Left hindlimb (tissue), 1 donor: ENCODE measurements around the gene MYLK.
"Not testable (repeated sequence)": the region's sequence is repeated elsewhere in the genome, so short reads cannot be mapped to it uniquely, and the experiment has no call there.

Source experiments
- DNase-seq: peaks from one replicate; pipeline ENCODE4 v3.0.0-alpha.2; 2018

MYLK gene

DNA sequence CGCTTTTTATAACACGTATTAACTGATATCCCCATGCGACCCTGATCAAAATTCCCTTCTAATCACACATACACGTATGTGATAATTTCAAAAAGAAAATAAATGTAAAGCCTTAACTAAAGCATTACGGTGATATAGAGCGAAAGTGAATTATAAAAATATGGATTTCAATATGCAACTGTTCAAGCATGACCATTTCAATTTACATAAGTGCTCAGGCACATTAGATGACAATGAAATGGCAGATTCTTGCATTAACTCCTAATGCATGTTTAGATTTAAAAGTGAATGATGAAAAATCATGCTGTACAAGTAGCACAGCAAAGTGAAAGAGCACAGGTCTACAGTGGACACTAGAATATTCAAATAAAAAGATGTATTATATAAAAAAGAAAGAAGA lies 140.1 kb downstream of the MYLK start:
- no peak for DNase-seq

DNA sequence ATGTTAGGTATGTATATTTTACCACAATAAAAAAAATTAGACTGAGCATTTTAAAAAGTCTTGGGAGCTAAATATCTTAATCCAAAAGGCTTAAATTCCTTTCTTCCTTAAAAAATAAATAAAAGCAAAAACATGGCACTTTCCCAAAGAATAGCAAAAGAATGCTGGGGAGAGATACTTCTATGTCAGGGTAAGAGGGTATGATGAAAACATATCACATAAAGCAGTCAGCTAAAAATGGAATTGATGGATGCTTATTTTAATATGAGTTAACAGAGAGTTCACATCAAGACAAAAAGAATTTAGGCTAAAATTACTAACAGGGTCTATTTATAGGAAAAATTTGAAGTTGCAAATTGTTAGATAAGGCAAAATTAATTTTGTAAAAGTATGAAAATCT lies 141.0 kb downstream of the MYLK start:
- DNase-seq: no peak

DNA sequence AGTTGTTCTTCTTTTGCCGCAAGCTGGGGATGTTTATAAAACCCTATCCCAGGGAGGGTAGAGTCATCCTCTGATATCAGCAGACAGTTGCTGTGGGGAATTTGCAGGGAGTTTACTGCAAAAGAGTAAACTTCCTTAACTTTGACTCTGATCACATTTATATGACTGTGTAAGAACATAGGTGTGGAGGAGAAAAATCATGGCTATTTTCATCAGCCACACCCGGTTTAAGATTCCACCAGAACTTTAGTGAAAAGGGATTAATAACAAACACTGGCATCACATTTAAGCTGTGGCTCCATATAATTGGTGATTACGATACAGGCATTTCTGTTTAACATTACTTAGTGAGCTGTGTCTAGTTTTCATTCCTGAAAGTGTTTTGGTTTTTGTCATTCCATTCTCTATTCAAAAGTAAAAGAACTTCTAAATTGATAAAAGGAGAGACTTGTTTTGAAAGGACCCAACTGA lies 143.1 kb downstream of the MYLK start:
- no peak for DNase-seq

DNA sequence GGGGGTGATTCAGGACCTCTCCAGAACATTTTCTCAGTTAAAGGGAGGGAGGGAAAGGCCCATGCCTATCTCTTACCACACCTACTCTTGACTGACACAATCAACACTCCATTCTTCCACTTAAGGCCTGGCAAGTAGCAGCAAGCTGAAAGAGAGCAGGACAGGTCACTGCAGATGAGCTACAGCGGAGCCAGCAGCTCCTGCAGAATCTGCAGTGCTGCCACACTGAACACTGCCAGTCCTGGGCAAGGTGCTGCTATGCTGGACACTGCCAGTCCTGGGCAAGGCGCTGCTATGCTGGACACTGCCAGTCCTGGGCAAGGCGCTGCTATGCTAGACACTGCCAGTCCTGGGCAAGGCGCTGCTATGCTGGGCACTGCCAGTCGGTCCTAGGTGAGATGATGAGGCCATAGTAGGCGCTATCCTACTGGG lies 143.7 kb downstream of the MYLK start:
- no peak for DNase-seq

DNA sequence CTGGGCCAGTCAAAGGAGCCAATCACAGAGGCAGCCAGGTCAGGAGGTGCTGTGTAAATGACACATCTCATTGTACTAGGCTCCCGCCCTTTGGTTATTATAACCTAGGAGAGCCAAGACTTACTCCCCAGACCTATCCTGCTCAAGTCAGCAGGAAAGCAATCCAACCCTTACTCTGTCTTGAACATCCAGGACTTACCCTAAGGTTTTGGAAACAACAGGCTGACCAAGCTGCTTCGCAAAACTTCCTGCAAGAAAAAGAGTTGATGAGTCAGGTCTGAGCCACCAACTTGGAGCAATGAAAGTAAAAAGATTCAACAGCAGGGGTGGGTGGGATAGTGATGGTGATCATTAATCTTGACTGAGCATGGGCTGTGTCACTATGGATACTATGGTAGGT lies 144.4 kb downstream of the MYLK start:
- no peak for DNase-seq

DNA sequence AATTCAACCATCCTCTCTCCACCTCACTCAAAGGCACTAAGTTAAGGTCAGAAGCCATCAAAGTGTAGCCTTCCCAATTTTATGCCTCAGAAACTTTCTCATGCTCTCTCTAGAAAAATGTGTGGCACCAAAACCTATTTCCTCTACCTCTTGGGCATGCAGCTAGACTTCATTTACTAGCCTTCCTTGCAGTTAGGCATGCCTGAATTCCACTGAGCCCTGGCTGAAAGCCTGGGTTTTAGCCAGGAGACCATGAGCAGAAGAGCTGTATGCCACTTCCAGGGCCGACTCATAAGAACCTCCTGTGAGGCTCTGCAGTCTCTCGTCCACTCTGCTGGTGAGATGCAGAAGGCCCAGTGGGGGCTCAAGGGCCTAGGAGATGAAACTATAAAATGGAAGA lies 145.0 kb downstream of the MYLK start:
- no peak for DNase-seq

DNA sequence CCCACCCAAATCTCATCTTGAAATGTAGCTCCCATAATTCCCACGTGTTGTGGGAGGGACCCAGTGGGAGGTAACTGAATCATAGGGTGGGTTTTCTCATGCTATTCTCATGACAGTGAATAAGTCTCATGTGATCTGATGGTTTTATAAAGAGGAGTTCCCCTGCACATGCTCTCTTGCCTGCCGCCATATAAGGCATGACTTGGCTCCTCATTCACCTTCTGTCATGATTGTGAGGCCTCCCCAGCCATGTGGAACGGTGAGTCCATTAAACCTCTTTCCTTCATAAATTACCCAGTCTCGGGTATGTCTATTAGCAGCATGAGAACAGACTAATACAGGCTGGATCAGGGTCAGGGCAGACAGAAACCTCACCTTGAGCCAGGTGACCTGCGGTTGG lies 145.6 kb downstream of the MYLK start:
- DNase-seq: not testable (repeated sequence)

DNA sequence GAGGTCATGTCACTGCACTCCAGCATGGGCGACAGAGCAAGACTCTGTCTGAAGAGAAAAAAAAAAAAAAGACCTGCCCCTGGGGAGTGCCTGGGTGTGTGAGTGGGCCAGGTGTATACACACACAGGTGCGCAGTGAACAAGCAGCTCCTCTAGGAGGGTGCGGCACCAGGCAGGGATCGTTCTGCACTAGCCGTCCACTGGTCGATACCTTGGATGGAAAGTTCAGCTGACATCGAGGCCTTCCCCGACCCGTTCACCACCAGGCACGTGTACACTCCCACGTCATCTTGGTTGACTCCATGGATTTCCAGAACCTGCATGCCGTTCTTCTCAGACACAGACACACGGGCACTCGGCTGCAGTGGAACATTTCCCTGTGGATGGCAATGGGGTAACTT lies 147.0 kb downstream of the MYLK start:
- DNase-seq: no peak

DNA sequence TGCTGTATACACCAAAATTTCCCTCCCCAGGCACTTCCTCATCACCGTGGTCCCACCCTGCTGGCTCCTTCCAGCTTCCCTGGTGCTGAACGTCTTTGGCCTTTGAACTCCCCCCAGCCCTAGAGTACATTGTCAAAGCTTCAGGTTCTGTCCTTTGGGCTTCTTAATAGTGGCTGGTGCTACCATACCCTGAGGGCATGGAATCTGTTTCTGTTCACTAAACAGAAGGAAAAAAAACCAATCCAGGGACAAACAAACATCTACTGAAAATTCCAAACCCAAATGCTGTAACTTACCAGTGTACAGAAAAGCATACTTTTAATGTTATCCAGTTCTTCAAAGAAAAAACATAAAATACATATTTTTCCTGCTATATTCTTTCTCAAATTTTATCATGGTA lies 148.7 kb downstream of the MYLK start:
- DNase-seq: no peak

DNA sequence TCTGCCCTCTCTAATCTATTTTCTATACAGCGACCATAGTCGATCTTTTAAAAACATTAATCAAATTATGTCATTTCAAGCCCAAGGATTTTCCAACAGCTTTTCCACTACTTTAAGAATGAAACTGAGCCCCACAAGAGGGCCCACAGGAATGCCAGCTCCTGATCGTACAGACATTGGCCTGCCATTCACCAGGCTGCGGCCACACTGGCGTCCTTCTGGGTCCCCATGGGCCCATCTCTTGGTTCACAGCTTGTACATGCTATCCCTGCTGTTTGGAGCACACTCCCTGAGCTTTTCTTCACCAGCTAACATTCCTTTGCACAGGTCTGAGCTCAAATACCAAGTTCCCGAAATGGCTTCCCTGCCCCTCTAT lies 149.6 kb downstream of the MYLK start:
- DNase-seq: no peak

DNA sequence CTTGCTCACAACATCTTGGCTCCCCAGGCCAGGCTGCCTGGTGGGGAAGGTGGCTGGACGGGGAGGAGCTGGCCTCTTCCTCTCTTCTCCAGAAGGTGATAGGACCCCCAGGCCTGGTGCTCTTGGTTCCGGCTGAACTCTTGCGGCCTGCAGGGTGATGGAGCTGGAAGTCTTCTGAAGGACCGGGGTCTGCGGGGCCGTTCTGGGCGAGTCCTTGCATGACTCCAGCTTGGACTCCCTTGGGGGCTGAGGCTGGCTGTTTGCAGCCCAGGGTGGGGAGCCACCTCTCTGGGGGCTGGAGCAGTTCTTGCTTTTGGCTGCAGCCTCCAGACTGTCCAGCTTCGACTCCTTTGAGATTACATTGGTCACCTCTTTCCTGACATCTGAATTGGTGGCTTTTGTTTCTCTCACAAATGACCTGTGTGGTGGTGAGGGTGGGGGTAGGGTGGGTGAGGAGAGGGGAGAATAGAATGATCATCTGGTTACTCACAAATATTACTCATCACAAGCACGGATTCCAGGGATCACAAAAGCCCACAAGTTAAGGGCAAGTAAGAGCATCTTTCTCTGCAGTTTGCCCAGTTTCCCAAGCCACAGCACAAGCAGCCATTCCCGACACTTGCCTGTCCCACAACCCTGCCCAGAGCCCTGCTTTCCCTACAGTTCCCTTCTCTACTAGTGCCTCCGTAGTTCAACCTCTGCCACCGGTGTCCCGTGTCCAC lies 150.2 kb downstream of the MYLK start:
- DNase-seq: no peak

DNA sequence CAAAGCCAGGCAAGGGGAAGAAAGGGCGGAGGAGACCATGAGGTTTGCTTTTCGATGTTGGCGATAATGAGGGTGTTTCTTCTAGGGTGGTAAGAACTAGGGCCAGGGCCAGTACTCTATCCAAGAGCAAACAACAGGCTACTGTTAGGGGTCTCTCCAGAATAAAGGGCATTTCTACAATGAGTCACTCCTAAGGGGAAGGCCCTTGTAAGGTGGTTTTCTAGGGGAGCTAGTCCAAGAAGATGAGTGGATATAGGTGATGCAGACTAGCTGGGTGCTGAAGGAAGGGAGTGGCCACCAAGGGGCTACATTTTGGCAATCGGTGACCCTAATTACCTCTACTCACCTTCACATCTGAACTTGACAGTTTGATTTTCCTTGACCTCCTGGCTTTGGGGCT lies 150.8 kb downstream of the MYLK start:
- no peak for DNase-seq

DNA sequence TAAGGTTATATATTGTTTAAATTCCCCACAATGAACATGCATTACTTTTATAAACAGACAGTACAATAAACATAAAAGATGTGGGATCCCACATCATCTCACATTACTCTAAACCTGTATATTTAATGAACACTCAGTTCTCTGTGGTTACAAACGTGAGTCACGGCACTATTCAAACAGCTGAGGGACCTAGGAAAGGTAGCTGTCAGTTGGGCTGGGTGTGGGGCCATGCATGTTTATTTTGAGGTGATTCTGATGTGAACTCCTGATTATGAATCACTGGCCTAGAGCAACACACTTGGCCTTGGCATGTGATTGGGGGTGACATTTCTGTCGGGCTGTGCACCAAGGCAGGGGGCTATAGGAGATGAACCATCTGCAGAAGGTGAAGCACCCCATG lies 151.7 kb downstream of the MYLK start:
- DNase-seq: no peak

DNA sequence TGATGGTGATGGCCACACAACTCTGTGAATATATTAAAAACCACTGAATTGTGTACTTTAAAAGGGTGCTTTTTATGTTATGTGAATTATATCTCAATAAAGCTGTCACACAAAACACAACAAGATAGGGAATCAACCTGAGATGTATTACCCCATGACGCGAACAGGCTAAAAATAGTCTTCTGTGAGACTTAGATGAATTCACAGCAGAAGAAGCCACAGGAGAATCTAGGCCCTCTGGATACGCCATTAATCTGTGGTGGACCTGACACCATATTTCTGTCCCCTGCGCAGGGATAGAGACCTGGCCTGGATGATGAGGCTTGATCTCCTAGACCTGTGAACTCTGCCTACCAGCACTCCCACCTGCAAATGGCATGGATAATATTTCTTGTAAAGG lies 153.3 kb downstream of the MYLK start:
- no peak for DNase-seq

DNA sequence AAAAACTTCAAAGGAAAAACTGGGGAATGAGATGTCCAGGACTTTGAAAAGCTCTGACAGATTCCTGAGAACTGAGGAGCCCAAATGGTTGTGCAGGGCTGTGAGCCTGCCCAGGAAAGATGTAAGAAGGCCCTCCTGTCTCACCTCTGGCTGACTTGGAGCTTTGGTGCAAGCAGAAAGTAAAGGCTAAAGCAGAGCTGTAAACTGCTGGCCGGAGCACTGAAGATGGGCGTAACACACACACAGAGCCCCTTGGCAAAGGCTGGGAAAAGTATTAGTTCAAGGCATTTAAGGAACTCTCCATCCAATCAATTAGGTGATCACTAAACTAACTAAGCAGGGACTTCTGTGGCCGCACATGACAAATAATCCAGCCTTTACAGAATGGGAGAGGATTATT lies 155.1 kb downstream of the MYLK start:
- DNase-seq: no peak

DNA sequence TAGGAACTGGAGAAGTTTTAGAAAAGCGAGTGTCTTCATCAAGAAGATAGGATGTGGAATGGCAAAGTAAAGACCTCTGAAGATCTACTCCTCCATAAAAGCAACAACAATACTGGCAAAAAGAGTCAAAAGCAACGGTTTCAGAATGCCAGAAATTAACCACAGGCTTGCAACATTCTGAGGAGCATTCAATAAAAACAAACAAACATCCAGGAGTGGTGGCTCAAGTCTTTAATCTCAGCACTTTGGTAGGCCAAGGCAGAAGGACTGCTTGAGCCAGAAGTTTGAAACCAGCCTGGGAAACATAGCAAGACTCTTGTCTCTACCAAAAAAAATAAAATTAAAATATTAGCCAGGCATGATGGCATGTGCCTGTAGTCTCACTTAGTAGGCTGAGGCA lies 156.1 kb downstream of the MYLK start:
- DNase-seq: no peak

DNA sequence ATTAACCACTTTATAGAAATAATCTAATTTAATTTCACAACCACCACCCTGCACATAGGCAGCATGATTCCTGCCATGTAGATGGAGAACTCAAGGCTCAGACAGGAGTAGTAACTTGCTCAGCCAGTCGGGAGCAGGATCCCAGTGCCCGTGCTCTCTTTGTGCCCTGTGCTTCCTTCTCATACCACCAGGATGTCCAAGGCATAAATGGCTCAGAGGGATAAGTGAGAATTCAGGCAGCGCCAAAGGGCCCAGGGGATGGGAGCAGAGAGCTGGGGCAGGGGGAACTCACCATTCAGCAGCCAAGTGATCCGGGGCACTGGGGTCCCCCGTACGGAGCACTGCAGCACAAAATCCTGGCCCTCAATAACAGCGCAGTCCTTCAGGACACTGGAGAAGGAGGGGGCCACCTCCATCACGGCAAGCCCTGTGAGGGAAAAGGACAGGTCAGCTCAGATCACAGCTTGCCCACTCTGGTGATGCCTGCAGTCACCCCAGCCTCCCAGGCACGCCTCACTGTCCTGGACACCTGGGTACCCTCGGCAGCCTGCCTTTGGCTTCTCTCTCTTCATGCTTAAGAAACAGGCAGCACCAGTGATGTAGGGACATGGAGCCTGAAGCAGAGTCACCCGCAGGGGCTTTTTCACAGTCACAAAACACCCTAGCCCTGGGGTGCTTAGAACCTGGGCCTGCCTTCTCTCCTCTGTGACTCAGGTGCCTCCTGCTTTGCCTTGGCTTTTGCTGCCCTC lies 158.3 kb downstream of the MYLK start:
- no peak for DNase-seq

DNA sequence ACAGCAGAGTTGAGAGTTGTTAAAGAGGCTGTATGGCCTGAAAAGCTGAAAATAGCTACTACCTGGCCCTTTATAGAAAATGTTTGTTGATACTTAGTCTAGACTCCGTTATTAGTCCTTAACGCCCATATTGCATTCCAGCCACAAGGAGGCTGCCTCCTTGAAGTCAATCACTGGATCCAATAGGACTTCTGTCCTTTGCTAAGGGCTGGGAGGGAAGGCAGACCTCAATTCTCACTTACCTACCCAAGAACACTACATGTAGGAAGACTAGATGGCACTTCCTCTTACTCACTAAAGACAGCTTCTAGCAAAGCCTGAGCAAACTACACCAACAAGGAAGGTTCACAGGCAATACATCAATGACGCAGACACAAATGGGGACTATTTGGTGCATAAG lies 159.8 kb downstream of the MYLK start:
- no peak for DNase-seq

DNA sequence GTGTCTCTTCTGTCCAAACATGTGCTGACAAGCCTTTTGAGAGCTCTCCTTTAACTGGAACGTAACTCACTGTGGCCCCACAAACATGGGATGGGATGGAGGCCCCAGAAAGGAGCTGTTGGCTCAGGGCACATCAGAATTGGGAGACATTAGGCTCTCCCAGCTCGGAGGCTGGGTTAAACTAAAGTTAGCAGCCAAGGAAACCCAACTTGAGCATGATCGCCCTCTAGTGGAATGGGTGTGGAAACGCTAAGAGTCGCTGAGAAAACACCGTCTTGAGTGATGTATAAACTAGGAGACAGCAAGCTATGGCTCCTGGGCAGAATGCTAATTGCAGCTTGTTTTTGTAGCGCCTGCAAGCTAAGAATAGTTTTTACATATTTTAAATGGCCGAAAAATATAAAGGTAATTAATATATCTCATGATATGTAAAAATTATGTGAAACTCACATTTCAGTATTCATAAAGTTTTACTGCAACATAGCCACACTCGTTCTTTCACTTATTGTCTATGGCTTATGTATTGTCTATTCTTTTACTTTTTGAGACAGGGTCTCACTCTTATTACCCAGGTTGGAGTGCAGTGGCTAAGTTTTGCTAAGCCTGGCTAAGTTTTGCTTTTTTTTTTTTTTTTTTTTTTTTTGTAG lies 160.5 kb downstream of the MYLK start:
- peak; percentile 74 for DNase-seq

DNA sequence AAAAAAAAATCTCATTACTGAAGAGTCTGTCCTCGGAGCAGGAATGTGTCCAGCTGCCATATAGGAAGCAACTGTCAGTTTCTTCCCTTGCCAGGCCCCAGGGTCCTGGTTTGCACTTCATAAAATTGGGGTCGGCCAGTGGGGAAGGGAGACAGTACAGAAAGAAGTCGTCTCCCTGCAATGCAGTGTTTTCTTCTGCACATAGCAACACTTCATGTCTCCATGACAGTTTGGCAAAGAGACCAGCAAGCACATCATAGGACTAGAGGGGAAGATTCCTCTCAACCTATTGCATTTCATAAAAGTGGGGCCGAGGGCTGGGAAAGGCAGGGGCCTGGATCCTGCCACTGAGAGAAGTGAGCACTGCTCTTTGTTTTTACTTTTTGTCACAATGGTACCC lies 161.1 kb downstream of the MYLK start:
- DNase-seq: no peak

DNA sequence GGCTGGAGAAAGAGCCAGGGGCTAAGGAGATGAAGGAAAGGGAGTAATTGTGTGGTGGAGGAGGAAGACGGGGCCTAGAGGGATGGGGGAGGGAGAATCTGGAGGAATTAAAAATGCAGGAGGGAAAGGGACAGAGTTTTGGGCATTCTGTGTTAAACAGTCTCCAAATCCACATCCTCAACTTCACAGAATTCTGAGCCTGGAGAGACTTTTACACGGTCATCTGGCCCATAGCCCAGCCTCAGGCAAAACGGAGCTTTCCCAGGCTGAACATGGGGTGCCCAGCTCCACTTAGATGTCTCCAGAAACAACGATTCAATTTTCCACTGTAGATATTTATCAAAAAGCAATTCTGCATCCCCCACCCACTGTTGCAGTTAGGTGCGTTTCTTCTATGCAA lies 161.7 kb downstream of the MYLK start:
- no peak for DNase-seq

DNA sequence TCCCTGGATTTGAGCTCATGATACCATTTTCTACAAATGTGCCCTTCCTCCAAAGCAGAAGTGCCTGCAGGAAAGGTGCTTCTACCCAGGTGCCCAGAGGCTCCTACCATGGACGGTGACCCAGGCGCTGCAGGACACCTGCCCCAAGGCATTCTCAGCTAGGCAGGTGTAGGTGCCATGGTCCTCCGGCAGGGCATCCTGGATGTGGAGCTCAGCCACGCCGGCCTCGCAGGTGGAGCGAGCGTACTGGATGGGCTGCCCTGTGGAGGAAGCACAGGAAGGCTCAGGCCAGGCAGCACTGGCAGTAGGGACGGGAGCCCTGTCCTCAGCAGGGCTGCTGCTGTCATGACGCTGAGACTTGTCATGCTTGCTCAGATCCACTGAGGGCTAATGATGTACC lies 162.1 kb downstream of the MYLK start:
- DNase-seq: no peak

DNA sequence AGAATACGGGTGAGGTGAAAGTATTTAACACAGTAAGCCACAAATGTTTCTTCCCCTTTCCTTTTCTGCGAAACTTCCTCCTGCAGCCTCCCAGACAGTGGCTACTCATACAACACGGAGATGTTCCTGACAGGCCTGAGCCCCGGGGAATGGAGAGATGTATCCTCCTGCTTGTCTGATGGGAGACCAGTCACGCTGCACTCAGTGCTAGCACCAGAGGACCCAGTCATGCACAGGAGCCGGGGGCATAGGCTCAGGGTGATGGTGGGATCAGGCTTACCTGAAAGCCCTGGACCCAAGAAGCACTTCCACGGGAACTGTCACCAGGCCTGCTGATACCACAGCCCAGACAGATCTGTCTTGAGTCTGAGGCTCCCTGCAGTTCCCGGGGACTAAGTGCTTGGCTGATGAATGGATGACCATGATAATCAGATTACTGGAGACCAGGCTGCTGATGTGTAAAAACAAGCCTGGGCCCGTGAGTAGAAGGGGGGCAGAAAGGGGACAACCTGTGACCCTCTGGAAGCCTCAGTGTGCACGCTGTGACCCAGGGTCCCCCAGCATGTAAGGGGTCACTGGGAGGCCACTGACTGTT lies 162.9 kb downstream of the MYLK start:
- not testable (repeated sequence) for DNase-seq

DNA sequence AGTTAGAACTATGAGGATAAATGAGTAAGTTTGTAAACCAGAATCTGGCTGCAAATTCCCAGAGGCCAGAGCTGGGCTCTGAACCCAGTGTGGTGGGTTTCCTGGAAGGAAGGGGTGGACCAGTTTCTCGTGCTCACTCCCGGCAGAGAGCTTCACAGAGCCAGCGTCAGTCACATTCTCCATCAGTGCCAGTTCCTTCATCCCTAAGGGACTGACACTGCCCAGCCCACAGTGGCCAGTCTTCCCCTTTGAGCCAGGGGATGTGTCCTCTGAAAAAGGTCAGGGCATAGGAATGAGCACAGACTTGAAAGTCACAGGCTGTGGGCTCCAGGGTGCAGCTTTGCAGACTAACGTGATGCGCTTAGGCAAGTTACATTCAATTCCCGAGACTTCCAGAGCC lies 163.5 kb downstream of the MYLK start:
- no peak for DNase-seq
